AG04450 (cell line): ENCODE results near the gene PPARA. TPM values are rescaled to one million over a fixed set of nuclear protein-coding genes. Genes with fewer than 3 reads are reported as not detected.

Experiments
- CTCF ChIA-PET: fragments of 300-600, 350-600 bp; formaldehyde crosslinking; extraction: SDS; loops from one replicate; lab custom pipeline; 2022; ENCODE audit warnings: antibody characterized with exemption, inconsistent platforms; lab: Charles Lee
- POLR2A ChIA-PET: fragments of 350-600 bp; formaldehyde crosslinking; extraction: SDS; loops from one replicate; lab custom pipeline; 2021; ENCODE audit warnings: antibody characterized with exemption, inconsistent platforms; lab: Yijun Ruan, JAX
- DNase-seq: peaks from one replicate; pipeline ENCODE4 v3.0.0-alpha.2; 2011; ENCODE audit warnings: low read depth, low spot score
- H3K27ac ChIP-seq: one replicate; pipeline ENCODE4 v1.5.1; 2012; ENCODE audit warnings: low read depth, low read length, control low read depth
- H3K27me3 ChIP-seq: one replicate; pipeline ENCODE4 v1.6.0; 2012; ENCODE audit warnings: low read length; ENCODE audit not compliant: control insufficient read depth, insufficient read depth
- H3K4me3 ChIP-seq: 2 replicates; pipeline ENCODE4 v1.5.1; 2011; ENCODE audit warnings: mild to moderate bottlenecking, low read depth, low read length, control low read depth
- H3K9me3 ChIP-seq: 2 replicates; pipeline ENCODE4 v1.5.1; 2012; ENCODE audit warnings: low read length; ENCODE audit not compliant: control insufficient read depth, insufficient read depth
- CTCF ChIP-seq: IDR thresholded peaks from 2 replicates; pipeline ENCODE4 v1.5.1; 2011; ENCODE audit warnings: low read depth, low read length, control low read depth, inconsistent platforms
- polyA plus RNA-seq: library from polyadenylated mRNA; depleted of rRNA; stranded (reverse); fragments of >200 nt; gene quantifications from 2 replicates; pipeline ENCODE4 v1.2.3, GENCODE V29; 2011

The PPARA gene
- polyA plus RNA-seq, 1 experiment: 10.4 TPM

- Histone ChIP-seq H3K9me3 (no peaks in the 10 kb centered on the region; the same call in 1 of the 2 replicates), H3K27ac (no peak overlapping the region), H3K27me3 (no peaks in the 10 kb centered on the region), H3K4me3 (no peak overlapping the region)
- ChIA-PET CTCF (interaction anchor here (1.4 to 1.5 kb wide), 2 partner anchors 15 to 101 kb away, joined by 4 read pairs; no protein-coding TSS in a partner anchor), POLR2A (interaction anchor here (0.7 kb wide), 1 partner anchor 9 kb away, joined by 3 read pairs; no protein-coding TSS in a partner anchor)
- DNase-seq: no peak
- TF ChIP-seq CTCF: no peak
Observed at GRCh38 chr22:46107089-46107664, 43.1 kb upstream of the PPARA start.

GRCh38 chr22:46107753-46108563, 42.4 kb upstream of the PPARA start:
- TF ChIP-seq CTCF: no peak
- peak overlapping the region; percentile 21 for H3K27ac ChIP-seq
- POLR2A ChIA-PET: interaction anchor here (0.7 kb wide), 1 partner anchor 9 kb away, joined by 3 read pairs; no protein-coding TSS in a partner anchor

GRCh38 chr22:46108564-46109473, 41.5 kb upstream of the PPARA start:
- no peak overlapping the region for H3K27ac ChIP-seq
- no peak for TF ChIP-seq CTCF
- no peak for DNase-seq
- no peaks in the 10 kb centered on the region for H3K27me3 ChIP-seq
- H3K9me3 ChIP-seq: no peaks in the 10 kb centered on the region; the same call in 1 of the 2 replicates
- CTCF ChIA-PET: interaction anchor here (3.4 kb wide), 1 partner anchor 103 kb away, joined by 17 read pairs; no protein-coding TSS in a partner anchor
- no peak overlapping the region for H3K4me3 ChIP-seq
- POLR2A ChIA-PET: no interaction called here

More at GRCh38 chr22:46107753-46108563, 42.4 kb upstream of the PPARA start:
- CTCF ChIA-PET: interaction anchor here (1.4 to 1.5 kb wide), 2 partner anchors 14 to 102 kb away, joined by 4 read pairs; no protein-coding TSS in a partner anchor
- H3K4me3 ChIP-seq: no peak overlapping the region
- no peaks in the 10 kb centered on the region; the same call in 1 of the 2 replicates for H3K9me3 ChIP-seq
- DNase-seq: no peak
- no peaks in the 10 kb centered on the region for H3K27me3 ChIP-seq

GRCh38 chr22:46109474-46110003, 40.8 kb upstream of the PPARA start:
- Histone ChIP-seq H3K27me3 (no peaks in the 10 kb centered on the region), H3K4me3 (no peak overlapping the region), H3K27ac (no peak overlapping the region), H3K9me3 (no peaks in the 10 kb centered on the region; the same call in 1 of the 2 replicates)
- no peak for TF ChIP-seq CTCF
- ChIA-PET POLR2A (no interaction called here), CTCF (interaction anchor here (0.6 to 3.4 kb wide), 2 partner anchors 80 to 103 kb away, joined by 3 to 17 read pairs; no protein-coding TSS in a partner anchor)
- no peak for DNase-seq
